HL-60 (cell line): ENCODE results near the gene TOMM70.

Source experiments
- DNase-seq, 2 experiments: peaks; one replicate each; pipeline ENCODE4 v3.0.0-alpha.2; 2010 to 2020; ENCODE audit warnings: low read depth in 1 of 2, low spot score in 1 of 2
- H3K27ac ChIP-seq: fragments of 250-450 bp; sonication (Bioruptor Pico); replicated peaks from 2 replicates; pipeline ENCODE4 v1.5.1; 2020; ENCODE audit warnings: mild to moderate bottlenecking, moderate library complexity
- H3K27me3 ChIP-seq: fragments of 250-450 bp; sonication (Bioruptor Pico); 2 replicates; pipeline ENCODE4 v1.5.1; 2021; ENCODE audit warnings: mild to moderate bottlenecking, moderate library complexity; ENCODE audit not compliant: insufficient read depth, poor library complexity, severe bottlenecking
- H3K4me3 ChIP-seq: replicated peaks from 2 replicates; pipeline ENCODE4 v1.5.1; 2011; ENCODE audit warnings: mild to moderate bottlenecking, control low read depth, low read length; ENCODE audit not compliant: insufficient read depth
- CTCF ChIP-seq: IDR thresholded peaks from one replicate; pipeline ENCODE4 v1.5.1; 2011; ENCODE audit warnings: low read length, control low read depth, inconsistent platforms; ENCODE audit not compliant: insufficient read depth
- GABPA ChIP-seq: IDR thresholded peaks from 2 replicates; pipeline ENCODE4 v1.6.1; 2012; ENCODE audit warnings: low read depth
- POLR2AphosphoS5 ChIP-seq: IDR thresholded peaks from 2 replicates; pipeline ENCODE4 v1.6.1; 2012; ENCODE audit warnings: low read depth
- REST ChIP-seq: IDR thresholded peaks from 2 replicates; pipeline ENCODE4 v1.6.1; 2012; ENCODE audit warnings: low read depth; ENCODE audit not compliant: insufficient replicate concordance
- SPI1 ChIP-seq: IDR thresholded peaks from 2 replicates; pipeline ENCODE4 v1.6.1; 2012; ENCODE audit warnings: low read depth, mild to moderate bottlenecking, borderline replicate concordance

The TOMM70 gene

DNA sequence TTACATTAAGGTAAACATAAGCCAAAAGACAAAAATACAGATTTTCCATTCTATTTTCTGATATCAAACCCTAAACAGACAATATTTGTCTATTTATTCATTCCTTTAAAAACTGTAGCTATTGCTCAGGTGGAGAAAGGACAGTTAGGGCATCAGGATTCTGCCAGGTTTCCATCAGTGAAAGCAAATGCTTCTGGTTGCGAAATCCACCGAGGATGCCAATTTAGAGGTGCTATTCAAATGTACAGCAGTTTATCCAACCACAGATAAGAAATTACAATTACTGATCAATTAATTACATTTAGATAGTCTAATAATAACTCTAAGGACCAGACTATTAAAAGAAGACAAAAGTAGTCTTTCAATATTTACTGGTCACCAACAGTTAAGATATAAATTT is 3.9 kb downstream of the TOMM70 start:
- H3K27ac ChIP-seq, result no peak overlapping the region
- TF ChIP-seq POLR2AphosphoS5 (no peak), CTCF (no peak), REST (no peak), GABPA (no peak), SPI1 (no peak)
- no peak for DNase-seq
- H3K27me3 ChIP-seq, result no peaks in the 10 kb centered on the region
- H3K4me3 ChIP-seq, result no peak overlapping the region

GRCh38 chr3:100395679-100396431 is 5.0 kb downstream of the TOMM70 start:
- TF ChIP-seq POLR2AphosphoS5 (no peak), REST (no peak), CTCF (no peak), SPI1 (no peak), GABPA (no peak)
- H3K27ac ChIP-seq, result no peak overlapping the region
- H3K27me3 ChIP-seq, result no peaks in the 10 kb centered on the region
- no peak for DNase-seq
- H3K4me3 ChIP-seq, result no peak overlapping the region

DNA sequence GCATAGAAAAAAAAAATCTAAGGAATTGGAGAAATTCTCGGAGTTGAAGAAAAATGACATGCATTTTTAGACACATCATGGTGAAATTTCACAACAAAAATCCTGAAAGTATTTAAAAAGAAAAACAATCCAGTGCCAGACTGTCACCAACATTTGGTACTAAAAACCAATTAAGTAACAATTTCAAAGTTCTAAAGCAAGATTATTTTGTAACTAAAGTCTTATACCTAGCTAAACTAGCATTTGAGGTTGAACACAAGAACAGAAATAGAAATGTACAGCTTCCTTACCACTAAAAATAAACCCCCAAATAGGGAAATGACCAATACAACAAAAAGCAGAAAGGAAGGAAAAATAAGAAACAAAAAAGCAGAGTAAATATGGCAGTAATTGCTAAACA is 11.9 kb downstream of the TOMM70 start:
- no peak overlapping the region for H3K27ac ChIP-seq
- TF ChIP-seq SPI1, result no peak
- no peak for TF ChIP-seq REST
- TF ChIP-seq POLR2AphosphoS5, result no peak
- no peak for TF ChIP-seq CTCF
- TF ChIP-seq GABPA, result no peak
- DNase-seq, result no peak
- no peaks in the 10 kb centered on the region for H3K27me3 ChIP-seq
- H3K4me3 ChIP-seq, result no peak overlapping the region
